HL-60 (cell line): ENCODE measurements around the gene TMEM72.
A peak's percentile ranks its signal among the peaks of the same experiment; 100 is the strongest.

Experiments
- DNase-seq, 2 experiments: peaks; one replicate each; pipeline ENCODE4 v3.0.0-alpha.2; 2010 to 2020; ENCODE audit warnings: low read depth in 1 of 2, low spot score in 1 of 2
- H3K27ac ChIP-seq: fragments of 250-450 bp; sonication (Bioruptor Pico); replicated peaks from 2 replicates; pipeline ENCODE4 v1.5.1; 2020; ENCODE audit warnings: mild to moderate bottlenecking, moderate library complexity
- H3K27me3 ChIP-seq: fragments of 250-450 bp; sonication (Bioruptor Pico); 2 replicates; pipeline ENCODE4 v1.5.1; 2021; ENCODE audit warnings: mild to moderate bottlenecking, moderate library complexity; ENCODE audit not compliant: insufficient read depth, poor library complexity, severe bottlenecking
- H3K4me3 ChIP-seq: replicated peaks from 2 replicates; pipeline ENCODE4 v1.5.1; 2011; ENCODE audit warnings: mild to moderate bottlenecking, control low read depth, low read length; ENCODE audit not compliant: insufficient read depth
- CTCF ChIP-seq: IDR thresholded peaks from one replicate; pipeline ENCODE4 v1.5.1; 2011; ENCODE audit warnings: low read length, control low read depth, inconsistent platforms; ENCODE audit not compliant: insufficient read depth
- GABPA ChIP-seq: IDR thresholded peaks from 2 replicates; pipeline ENCODE4 v1.6.1; 2012; ENCODE audit warnings: low read depth
- POLR2AphosphoS5 ChIP-seq: IDR thresholded peaks from 2 replicates; pipeline ENCODE4 v1.6.1; 2012; ENCODE audit warnings: low read depth
- REST ChIP-seq: IDR thresholded peaks from 2 replicates; pipeline ENCODE4 v1.6.1; 2012; ENCODE audit warnings: low read depth; ENCODE audit not compliant: insufficient replicate concordance
- SPI1 ChIP-seq: IDR thresholded peaks from 2 replicates; pipeline ENCODE4 v1.6.1; 2012; ENCODE audit warnings: low read depth, mild to moderate bottlenecking, borderline replicate concordance

TMEM72 gene

GRCh38 chr10:44963772-44964633, 52.9 kb downstream of the TMEM72 start:
- no peak for TF ChIP-seq REST
- no peak overlapping the region for H3K4me3 ChIP-seq
- peak overlapping the region; percentile 97 for H3K27ac ChIP-seq
- no peak for DNase-seq
- H3K27me3 ChIP-seq, result no peaks in the 10 kb centered on the region

GRCh38 chr10:44965104-44965503, 54.0 kb downstream of the TMEM72 start:
- DNase-seq, result no peak
- Histone ChIP-seq H3K27me3 (no peaks in the 10 kb centered on the region), H3K27ac (peak overlapping the region; percentile 97), H3K4me3 (no peak overlapping the region)
- TF ChIP-seq SPI1, result no peak
- TF ChIP-seq CTCF, result no peak
- TF ChIP-seq POLR2AphosphoS5, result no peak
- no peak for TF ChIP-seq GABPA
- no peak for TF ChIP-seq REST

GRCh38 chr10:44965651-44966097, 54.5 kb downstream of the TMEM72 start:
- no peaks in the 10 kb centered on the region for H3K27me3 ChIP-seq
- TF ChIP-seq GABPA (no peak), SPI1 (no peak), POLR2AphosphoS5 (no peak), CTCF (no peak), REST (no peak)
- no peak overlapping the region for H3K4me3 ChIP-seq
- no peak for DNase-seq
- H3K27ac ChIP-seq, result peak overlapping the region; percentile 97
